NB4 (cell line): ENCODE results near the gene PARD3.
"Not testable (repeated sequence)": the region's sequence is repeated elsewhere in the genome, so short reads cannot be mapped to it uniquely, and the experiment has no call there.

ENCODE experiments used
- CTCF ChIP-seq: IDR thresholded peaks from one replicate; pipeline ENCODE4 v1.5.1; 2012; ENCODE audit warnings: low read depth, low read length
- POLR2A ChIP-seq: IDR thresholded peaks from 2 replicates; pipeline ENCODE4 v1.6.1; 2011; ENCODE audit warnings: mild to moderate bottlenecking; ENCODE audit not compliant: insufficient read length; ENCODE audit errors: extremely low read depth

- not testable (repeated sequence) for TF ChIP-seq CTCF, POLR2A
Observed at GRCh38 chr10:34391168-34391567, 423.9 kb downstream of the PARD3 start.
